ENCODE data around the gene HOXA11. TPM values are rescaled to one million over a fixed set of nuclear protein-coding genes. Genes with fewer than 3 reads are reported as not detected.

HOXA11 gene
- total and polyA plus RNA-seq, 2 donors from 2014 or later = 5.2 to 5.5 TPM

- no peaks in the 10 kb centered on the region for H3K9me3 ChIP-seq (ENCODE audit: control insufficient read depth in 2 of 3, insufficient read depth in 1 of 3, low read length in 3 of 3)
- peak in 1 of 5 donors; percentile 22 for DNase-seq
- peaks cover 0 to 8% (median 5%) of the 10 kb centered on the region in 3 donors for H3K36me3 ChIP-seq (ENCODE audit: control insufficient read depth in 2 of 3, insufficient read depth in 3 of 3, low read length in 3 of 3)
- H3K9ac ChIP-seq (ENCODE audit: low read length in 3 of 3) = peak overlapping the region; percentile 57 to 95 (median 79)
- peak overlapping the region; percentile 59 to 86 (median 74) for H3K4me3 ChIP-seq (ENCODE audit: low read length in 3 of 3)
- H3K27ac ChIP-seq (ENCODE audit: low read depth in 2 of 2, low read length in 2 of 2) = peak overlapping the region; percentile 94 to 96
- intact Hi-C loops (cut with DNase I) = no loop called here
- H3K27me3 ChIP-seq (ENCODE audit: control insufficient read depth, insufficient read depth, low read length) = no peaks in the 10 kb centered on the region
- FAIRE-seq = no peak
- H3K4me1 ChIP-seq (ENCODE audit: control insufficient read depth in 2 of 3, insufficient read depth in 2 of 3, low read depth in 1 of 3, low read length in 3 of 3) = peaks cover 0 to 2% (median 0%) of the 10 kb centered on the region in 3 donors
- TF ChIP-seq CTCF (IDR thresholded peaks at IDR 0.05; ENCODE audit: borderline replicate concordance, extremely low read depth, insufficient read depth) = no peak
Observed at GRCh38 chr7:27167916-27168264, 17.1 kb downstream of the HOXA11 start.

GRCh38 chr7:27166531-27167505 lies 18.2 kb downstream of the HOXA11 start:
- DNase-seq (peak in 2 of 5 donors; percentile 85), FAIRE-seq (no peak)
- intact Hi-C loops (cut with DNase I) = no loop called here
- Histone ChIP-seq H3K36me3 (ENCODE audit: control insufficient read depth in 2 of 3, insufficient read depth in 3 of 3, low read length in 3 of 3) (peaks cover 0 to 9% (median 5%) of the 10 kb centered on the region in 3 donors), H3K9ac (ENCODE audit: low read length in 3 of 3) (peak overlapping the region; percentile 57 to 95 (median 79)), H3K4me1 (ENCODE audit: control insufficient read depth in 2 of 3, insufficient read depth in 2 of 3, low read depth in 1 of 3, low read length in 3 of 3) (peaks cover 0 to 2% (median 0%) of the 10 kb centered on the region in 3 donors), H3K27ac (ENCODE audit: low read depth in 2 of 2, low read length in 2 of 2) (peak overlapping the region; percentile 94 to 96), H3K27me3 (ENCODE audit: control insufficient read depth, insufficient read depth, low read length) (no peaks in the 10 kb centered on the region), H3K4me3 (ENCODE audit: low read length in 3 of 3) (peak overlapping the region; percentile 60 to 86 (median 74)), H3K9me3 (ENCODE audit: control insufficient read depth in 2 of 3, insufficient read depth in 1 of 3, low read length in 3 of 3) (no peaks in the 10 kb centered on the region)
- no peak for TF ChIP-seq CTCF (IDR thresholded peaks at IDR 0.05; ENCODE audit: borderline replicate concordance, extremely low read depth, insufficient read depth)

- Histone ChIP-seq H3K9ac (ENCODE audit: low read length in 3 of 3) (peak overlapping the region; percentile 57 to 95 (median 72)), H3K36me3 (ENCODE audit: control insufficient read depth in 2 of 3, insufficient read depth in 3 of 3, low read length in 3 of 3) (peaks cover 0 to 9% (median 5%) of the 10 kb centered on the region in 3 donors), H3K9me3 (ENCODE audit: control insufficient read depth in 2 of 3, insufficient read depth in 1 of 3, low read length in 3 of 3) (no peaks in the 10 kb centered on the region), H3K4me3 (ENCODE audit: low read length in 3 of 3) (peak overlapping the region; percentile 86 to 97 (median 91)), H3K4me1 (ENCODE audit: control insufficient read depth in 2 of 3, insufficient read depth in 2 of 3, low read depth in 1 of 3, low read length in 3 of 3) (peaks cover 0 to 2% (median 0%) of the 10 kb centered on the region in 3 donors), H3K27ac (ENCODE audit: low read depth in 2 of 2, low read length in 2 of 2) (peak overlapping the region; percentile 94 to 96), H3K27me3 (ENCODE audit: control insufficient read depth, insufficient read depth, low read length) (no peaks in the 10 kb centered on the region)
- DNase-seq (peak; percentile 79 to 97 (median 87)), FAIRE-seq (no peak)
- TF ChIP-seq CTCF (IDR thresholded peaks at IDR 0.05; ENCODE audit: borderline replicate concordance, extremely low read depth, insufficient read depth) = no peak
- intact Hi-C loops (cut with DNase I) = no loop called here
Observed at GRCh38 chr7:27165996-27166530, 19.0 kb downstream of the HOXA11 start.

Data from kidney (tissue), 14 donors.